Lower leg skin (tissue), 4 donors: ENCODE data around the gene ONECUT1. TPM values are rescaled to one million over a fixed set of nuclear protein-coding genes. Genes with fewer than 3 reads are reported as not detected.

ENCODE experiments used
- DNase-seq, 2 donors: peaks; one replicate each; pipeline ENCODE4 v3.0.0-alpha.2; 2019; ENCODE audit warnings: low spot score in 2 of 2
- H3K4me3 ChIP-seq: fragments of 200-600 bp; sonication (generic); 2 replicates; pipeline ENCODE4 v1.5.1; 2017; ENCODE audit warnings: mild to moderate bottlenecking, low read depth; ENCODE audit not compliant: poor library complexity, severe bottlenecking
- POLR2A ChIP-seq, 2 donors: fragments of 450-650 bp; IDR thresholded peaks; one replicate each; pipeline ENCODE4 v1.6.1; 2016 to 2017; ENCODE audit warnings: antibody characterized with exemption in 2 of 2, mild to moderate bottlenecking in 1 of 2, moderate library complexity in 1 of 2
- WGBS, 2 donors: methylation state at CpG; one replicate each; pipeline ENCODE4 v1.1.5; 2018; 5-methylcytosine and 5-hydroxymethylcytosine counted together
- intact Hi-C: fragments of 100-400 bp; cut with DNase I; formaldehyde crosslinking; loops from one replicate; pipeline ENCODE4 v1.15.0; 2023; ENCODE audit warnings: low total_unique reads
- total RNA-seq, 4 donors: library from RNA; depleted of rRNA; stranded (reverse); fragments of >200 nt; gene quantifications; one replicate each; pipeline ENCODE4 v1.1.0, GENCODE V29; 2016
- TF ChIP-seq, protein P1 (sequence below), 3 donors: fragments of 450-650 bp; IDR thresholded peaks; one replicate each; pipeline ENCODE4 v1.5.1; 2016; ENCODE audit warnings: antibody characterized with exemption in 3 of 3, mild to moderate bottlenecking in 3 of 3, moderate library complexity in 2 of 3

ONECUT1 gene
- total RNA-seq, 4 donors from 2014 or later = not detected

DNA sequence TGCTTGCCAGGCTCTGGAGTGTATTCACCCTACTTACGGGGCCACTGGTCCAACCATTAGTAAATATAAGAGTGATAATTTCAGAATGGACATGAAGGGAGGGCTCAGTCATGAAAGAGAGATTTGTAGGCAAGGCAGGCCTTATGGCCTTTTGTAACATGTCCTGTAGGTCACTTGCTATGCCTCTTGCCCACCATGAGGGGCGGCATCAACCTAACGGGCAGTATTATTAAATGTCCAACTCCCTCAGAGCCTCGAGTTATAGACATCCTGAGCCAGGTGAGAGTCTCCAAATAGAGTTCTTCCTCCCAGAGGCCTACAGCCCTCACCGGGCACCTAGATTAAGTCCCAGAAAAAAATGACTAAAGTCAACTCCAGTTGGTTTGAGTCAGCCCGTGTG lies 30.2 kb downstream of the ONECUT1 start:
- no peak for DNase-seq
- 85 to 91% methylated on average over 6 of the region's 6 CpGs for WGBS, 2 donors
- TF ChIP-seq POLR2A (IDR thresholded peaks at IDR 0.05) = no peak
- TF ChIP-seq, protein P1, sequence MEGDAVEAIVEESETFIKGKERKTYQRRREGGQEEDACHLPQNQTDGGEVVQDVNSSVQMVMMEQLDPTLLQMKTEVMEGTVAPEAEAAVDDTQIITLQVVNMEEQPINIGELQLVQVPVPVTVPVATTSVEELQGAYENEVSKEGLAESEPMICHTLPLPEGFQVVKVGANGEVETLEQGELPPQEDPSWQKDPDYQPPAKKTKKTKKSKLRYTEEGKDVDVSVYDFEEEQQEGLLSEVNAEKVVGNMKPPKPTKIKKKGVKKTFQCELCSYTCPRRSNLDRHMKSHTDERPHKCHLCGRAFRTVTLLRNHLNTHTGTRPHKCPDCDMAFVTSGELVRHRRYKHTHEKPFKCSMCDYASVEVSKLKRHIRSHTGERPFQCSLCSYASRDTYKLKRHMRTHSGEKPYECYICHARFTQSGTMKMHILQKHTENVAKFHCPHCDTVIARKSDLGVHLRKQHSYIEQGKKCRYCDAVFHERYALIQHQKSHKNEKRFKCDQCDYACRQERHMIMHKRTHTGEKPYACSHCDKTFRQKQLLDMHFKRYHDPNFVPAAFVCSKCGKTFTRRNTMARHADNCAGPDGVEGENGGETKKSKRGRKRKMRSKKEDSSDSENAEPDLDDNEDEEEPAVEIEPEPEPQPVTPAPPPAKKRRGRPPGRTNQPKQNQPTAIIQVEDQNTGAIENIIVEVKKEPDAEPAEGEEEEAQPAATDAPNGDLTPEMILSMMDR (IDR thresholded peaks at IDR 0.05) = no peak
- no peak overlapping the region for H3K4me3 ChIP-seq
- intact Hi-C loops = no loop called here

DNA sequence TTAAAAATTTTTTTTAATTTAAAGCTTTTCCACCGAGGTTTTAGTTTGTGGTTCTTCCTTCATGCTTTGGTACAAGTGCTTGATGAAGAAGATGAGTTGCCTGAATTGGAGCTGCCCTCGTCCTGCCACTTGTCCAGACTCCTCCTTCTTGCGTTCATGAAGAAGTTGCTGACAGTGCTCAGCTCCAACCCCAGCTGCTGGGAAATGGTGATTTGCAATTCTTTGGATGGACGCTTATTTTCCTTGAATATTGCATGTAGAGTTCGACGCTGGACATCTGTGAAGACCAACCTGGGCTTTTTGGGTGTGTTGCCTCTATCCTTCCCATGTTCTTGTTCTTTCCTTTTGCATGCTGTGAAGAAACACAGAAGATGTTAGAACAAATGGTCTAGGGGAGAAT lies 32.6 kb downstream of the ONECUT1 start:
- DNase-seq = no peak
- 85 to 89% methylated on average over 6 of the region's 6 CpGs for WGBS, 2 donors
- TF ChIP-seq, protein P1 (IDR thresholded peaks at IDR 0.05) = no peak
- TF ChIP-seq POLR2A (IDR thresholded peaks at IDR 0.05) = no peak
- intact Hi-C loops = no loop called here
- no peak overlapping the region for H3K4me3 ChIP-seq

DNA sequence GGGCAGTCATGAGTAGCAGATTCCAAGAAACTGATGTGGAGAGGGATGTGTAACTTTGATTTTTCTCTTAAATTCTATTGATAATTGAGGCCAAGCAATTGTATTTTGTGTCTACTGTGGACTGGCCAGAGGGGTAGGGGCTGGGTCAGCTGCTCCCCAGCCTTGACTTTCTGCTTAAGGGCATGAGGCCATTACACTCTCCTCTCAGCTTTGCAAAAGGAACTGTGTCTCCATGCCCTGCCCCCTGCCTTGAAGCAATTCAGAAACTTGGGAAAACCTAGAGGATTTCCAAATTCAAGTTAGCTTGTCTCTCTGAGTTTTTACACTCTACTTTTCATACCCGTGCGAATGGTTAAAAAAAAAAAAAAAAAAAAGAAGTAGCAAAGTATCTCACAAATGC lies 38.6 kb downstream of the ONECUT1 start:
- intact Hi-C loops = no loop called here
- no peak overlapping the region for H3K4me3 ChIP-seq
- TF ChIP-seq, protein P1 (IDR thresholded peaks at IDR 0.05) = no peak
- no peak for TF ChIP-seq POLR2A (IDR thresholded peaks at IDR 0.05)
- WGBS, 2 donors = 60 to 70% methylated on average over 2 of the region's 2 CpGs
- no peak for DNase-seq

DNA sequence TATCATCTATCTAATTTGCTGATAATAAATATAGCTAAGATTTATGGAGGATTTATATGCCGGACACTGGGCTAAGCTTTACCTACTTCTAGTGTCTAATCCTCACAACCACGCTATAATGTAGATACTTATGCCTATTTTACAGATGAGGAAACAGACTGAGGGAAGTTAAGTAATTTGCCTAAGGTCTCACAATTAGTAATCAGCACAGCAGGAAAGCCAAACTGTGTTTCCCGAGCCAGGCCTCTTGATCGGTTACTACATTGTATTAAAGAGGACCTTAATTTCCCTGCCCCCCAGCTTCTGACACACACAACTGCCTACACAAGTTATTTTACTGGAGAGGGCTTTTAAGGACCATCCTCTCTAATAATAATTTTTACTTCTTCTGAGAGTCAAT lies 40.9 kb downstream of the ONECUT1 start:
- intact Hi-C loops = no loop called here
- DNase-seq = no peak
- TF ChIP-seq, protein P1 (IDR thresholded peaks at IDR 0.05) = no peak
- TF ChIP-seq POLR2A (IDR thresholded peaks at IDR 0.05) = no peak
- H3K4me3 ChIP-seq = no peak overlapping the region
- 56 to 57% methylated on average over 4 of the region's 4 CpGs for WGBS, 2 donors

DNA sequence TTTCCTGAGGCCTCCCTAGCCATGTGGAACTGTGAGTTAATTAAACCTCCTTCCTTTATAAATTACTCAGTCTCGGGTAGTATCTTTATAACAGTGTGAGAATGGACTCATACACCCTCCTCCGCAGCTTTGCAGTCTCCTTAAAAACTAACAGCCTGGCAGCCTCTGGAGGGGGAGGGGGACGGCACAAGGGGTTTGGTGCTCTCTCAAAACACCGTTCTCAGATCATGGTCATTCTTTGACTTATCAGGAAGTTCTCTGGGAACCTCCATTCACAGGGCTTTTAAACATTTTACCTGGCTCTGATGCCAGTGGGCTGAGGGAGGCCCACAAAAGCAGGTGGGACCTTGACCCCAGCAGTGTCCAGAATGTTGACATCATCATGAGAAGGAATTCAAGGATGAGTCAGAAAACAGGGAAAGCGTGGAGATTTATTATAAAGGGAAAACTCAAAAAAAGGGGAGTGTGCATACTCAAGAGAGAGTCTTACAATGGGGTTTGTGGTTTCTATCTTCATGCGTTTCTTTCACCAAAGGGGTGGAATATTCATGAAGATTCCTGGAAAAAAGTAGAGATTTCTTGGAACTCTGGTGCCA lies 43.9 kb downstream of the ONECUT1 start:
- H3K4me3 ChIP-seq = no peak overlapping the region
- intact Hi-C loops = no loop called here
- DNase-seq = no peak
- TF ChIP-seq, protein P1 (IDR thresholded peaks at IDR 0.05) = no peak
- WGBS, 2 donors = 66 to 72% methylated on average over 6 of the region's 6 CpGs
